ENCODE results near the gene PKN3.

Gene PKN3

GRCh38 chr9:128716581-128717254, 14.4 kb downstream of the PKN3 start:
- DNase-seq (ENCODE audit: low read depth): no peak

- DNase-seq (ENCODE audit: low read depth): no peak
These were observed 15.7 kb downstream of the PKN3 start for GRCh38 chr9:128718047-128718446.

- no peak for DNase-seq (ENCODE audit: low read depth)
These were observed 16.2 kb downstream of the PKN3 start for GRCh38 chr9:128718475-128718874.

GRCh38 chr9:128719919-128720605, 17.8 kb downstream of the PKN3 start:
- no peak for DNase-seq (ENCODE audit: low read depth)

GRCh38 chr9:128720841-128721486, 18.7 kb downstream of the PKN3 start:
- no peak for DNase-seq (ENCODE audit: low read depth)

GRCh38 chr9:128721487-128722010, 19.2 kb downstream of the PKN3 start:
- DNase-seq (ENCODE audit: low read depth): no peak

- no peak for DNase-seq (ENCODE audit: low read depth)
These were observed 20.4 kb downstream of the PKN3 start for GRCh38 chr9:128722380-128723351.

GRCh38 chr9:128723352-128723865, 21.1 kb downstream of the PKN3 start:
- DNase-seq (ENCODE audit: low read depth): no peak

GRCh38 chr9:128723866-128724743, 21.8 kb downstream of the PKN3 start, which contains the start of gene ZDHHC12:
Gene ZDHHC12, minus strand, starts transcription at chr9:128724127. Its CDS starts 34 bp downstream, at chr9:128724093.
- peak; percentile 99 for DNase-seq (ENCODE audit: low read depth)

- no peak for DNase-seq (ENCODE audit: low read depth)
These were observed 22.5 kb downstream of the PKN3 start for GRCh38 chr9:128724744-128725211.

GRCh38 chr9:128727640-128728248, 25.4 kb downstream of the PKN3 start:
- no peak for DNase-seq (ENCODE audit: low read depth)

GRCh38 chr9:128728298-128728697, 26.0 kb downstream of the PKN3 start:
- no peak for DNase-seq (ENCODE audit: low read depth)

- DNase-seq (ENCODE audit: low read depth): no peak
These were observed 27.0 kb downstream of the PKN3 start for GRCh38 chr9:128729302-128729701.

GRCh38 chr9:128729766-128730517, 27.6 kb downstream of the PKN3 start:
- no peak for DNase-seq (ENCODE audit: low read depth)

GRCh38 chr9:128731093-128731492, 28.8 kb downstream of the PKN3 start:
- DNase-seq (ENCODE audit: low read depth): no peak

- DNase-seq (ENCODE audit: low read depth): no peak
These were observed 29.4 kb downstream of the PKN3 start for GRCh38 chr9:128731691-128732090.

GRCh38 chr9:128732576-128732975, 30.3 kb downstream of the PKN3 start:
- no peak for DNase-seq (ENCODE audit: low read depth)

GRCh38 chr9:128733256-128733655, 31.0 kb downstream of the PKN3 start:
- DNase-seq (ENCODE audit: low read depth): no peak

GRCh38 chr9:128735373-128735772, 33.1 kb downstream of the PKN3 start:
- no peak for DNase-seq (ENCODE audit: low read depth)

Measured in activated T-cell treated with anti-CD3 and anti-CD28 coated beads for 1 hour (primary cell).